HG03460 (cell line): ENCODE results near the gene ANKRD23.
"Not testable (repeated sequence)": the region's sequence is repeated elsewhere in the genome, so short reads cannot be mapped to it uniquely, and the experiment has no call there.

ENCODE experiments used
- ATAC-seq: cut with Tn5 transposase; IDR thresholded peaks from one replicate; pipeline ENCODE4 v1.9.1; 2021; ENCODE audit not compliant: unreplicated experiment

The ANKRD23 gene

GRCh38 chr2:96819128-96819875 is 24.5 kb downstream of the ANKRD23 start:
- ATAC-seq: no peak

GRCh38 chr2:96817882-96818281 is 25.9 kb downstream of the ANKRD23 start:
- no peak for ATAC-seq

- ATAC-seq: no peak
Measured at GRCh38 chr2:96816836-96817702, 26.8 kb downstream of the ANKRD23 start.

- ATAC-seq: peak; percentile 89
Measured at GRCh38 chr2:96816127-96816835, 27.5 kb downstream of the ANKRD23 start, which contains the start of gene CNNM3. TSS of gene CNNM3 (plus strand) at chr2:96816268. CDS start at chr2:96816278, 10 bp downstream.

GRCh38 chr2:96815326-96816126 is 28.3 kb downstream of the ANKRD23 start:
- peak; percentile 12 for ATAC-seq

- no peak for ATAC-seq
Measured at GRCh38 chr2:96813656-96814055, 30.2 kb downstream of the ANKRD23 start.

- no peak for ATAC-seq
Measured at GRCh38 chr2:96811917-96812316, 31.9 kb downstream of the ANKRD23 start.

GRCh38 chr2:96810783-96811192 is 33.0 kb downstream of the ANKRD23 start:
- no peak for ATAC-seq

GRCh38 chr2:96809951-96810782 is 33.7 kb downstream of the ANKRD23 start:
- ATAC-seq: no peak

GRCh38 chr2:96809216-96809882 is 34.5 kb downstream of the ANKRD23 start:
- no peak for ATAC-seq

- ATAC-seq: no peak
Measured at GRCh38 chr2:96808176-96808837, 35.5 kb downstream of the ANKRD23 start.

- ATAC-seq: no peak
Measured at GRCh38 chr2:96807127-96807471, 36.7 kb downstream of the ANKRD23 start.

GRCh38 chr2:96806468-96807126 is 37.2 kb downstream of the ANKRD23 start:
- ATAC-seq: peak; percentile 55

GRCh38 chr2:96805946-96806345 is 37.9 kb downstream of the ANKRD23 start:
- ATAC-seq: not testable (repeated sequence)

GRCh38 chr2:96804986-96805385 is 38.8 kb downstream of the ANKRD23 start:
- ATAC-seq: no peak

GRCh38 chr2:96802721-96803120 is 41.1 kb downstream of the ANKRD23 start:
- ATAC-seq: no peak

- ATAC-seq: no peak
Measured at GRCh38 chr2:96801786-96802595, 41.8 kb downstream of the ANKRD23 start.
